Activated B cell treated with CpG ODN at 0.5 μM for 24 hours (primary cell): ENCODE measurements around the gene PLCG2. TPM values are rescaled to one million over a fixed set of nuclear protein-coding genes. Genes with fewer than 3 reads are reported as not detected.
"Not testable (repeated sequence)": the region's sequence is repeated elsewhere in the genome, so short reads cannot be mapped to it uniquely, and the experiment has no call there.

Experiments used
- ATAC-seq: fragments of 200-7000 bp; cut with Tn5 transposase; one replicate; pipeline ENCODE4 v1.10.0; 2021; ENCODE audit warnings: low read depth, mild to moderate bottlenecking, moderate library complexity
- CTCF ChIA-PET: fragments of 350-600 bp; sonication (Branson Sonifier 250); formaldehyde crosslinking; loops from one replicate; lab custom pipeline; 2021; ENCODE audit warnings: antibody characterized with exemption; lab: Charles Lee
- POLR2A ChIA-PET: fragments of 350-600 bp; sonication (Branson Sonifier 250); formaldehyde crosslinking; loops from one replicate; lab custom pipeline; 2021; ENCODE audit warnings: antibody characterized with exemption; lab: Charles Lee
- DNase-seq: peaks from one replicate; pipeline ENCODE4 v3.0.0; 2022
- H3K27ac Mint-ChIP-seq: one replicate; pipeline ENCODE4 v1.8.0; 2020; ENCODE audit warnings: mixed read lengths
- H3K27me3 Mint-ChIP-seq: one replicate; pipeline ENCODE4 v1.8.0; 2021; ENCODE audit warnings: mixed read lengths
- H3K36me3 Mint-ChIP-seq: one replicate; pipeline ENCODE4 v1.8.0; 2021; ENCODE audit warnings: low read depth, mixed read lengths
- H3K4me1 Mint-ChIP-seq: one replicate; pipeline ENCODE4 v1.8.0; 2021; ENCODE audit warnings: mixed read lengths
- H3K4me3 Mint-ChIP-seq: one replicate; pipeline ENCODE4 v1.8.0; 2020; ENCODE audit warnings: mild to moderate bottlenecking, mixed read lengths
- H3K9me3 Mint-ChIP-seq: one replicate; pipeline ENCODE4 v1.8.0; 2020; ENCODE audit warnings: mixed read lengths
- CTCF ChIP-seq: fragments of 200-600 bp; IDR thresholded peaks from one replicate; pipeline ENCODE4 v1.8.0; 2022; ENCODE audit warnings: antibody characterized with exemption, mild to moderate bottlenecking
- intact Hi-C: fragments of 100-400 bp; cut with micrococcal nuclease; formaldehyde crosslinking; loops from one replicate; pipeline ENCODE4 v1.15.1; 2024
- total RNA-seq: library from RNA; stranded (reverse); gene quantifications from 2 replicates; pipeline ENCODE4 v1.2.3, GENCODE V29; 2022

Gene PLCG2
- total RNA-seq, 1 donor from 2014 or later = 525 TPM

GRCh38 chr16:81876273-81876900 lies 97.3 kb downstream of the PLCG2 start:
- CTCF ChIA-PET = interaction anchor here (1.3 to 5.2 kb wide), 2 partner anchors 12 to 94 kb away, joined by 4 to 40 read pairs; no protein-coding TSS in a partner anchor
- intact Hi-C loops = no loop called here
- H3K4me1 Mint-ChIP-seq = peaks cover 33% of the 10 kb centered on the region
- no peaks in the 10 kb centered on the region for H3K27me3 Mint-ChIP-seq
- POLR2A ChIA-PET = interaction anchor here (0.5 to 0.7 kb wide), 3 partner anchors 9 to 148 kb away, joined by 3 to 4 read pairs (median 3); no protein-coding TSS in a partner anchor
- no peak overlapping the region for H3K4me3 Mint-ChIP-seq
- no peak for DNase-seq
- H3K36me3 Mint-ChIP-seq = peaks cover 70% of the 10 kb centered on the region
- TF ChIP-seq CTCF = no peak
- no peaks in the 10 kb centered on the region for H3K9me3 Mint-ChIP-seq
- no peak overlapping the region for H3K27ac Mint-ChIP-seq
- no peak for ATAC-seq

- H3K9me3 Mint-ChIP-seq, intact Hi-C loops, ATAC-seq, POLR2A ChIA-PET, H3K27me3 Mint-ChIP-seq, H3K4me3 Mint-ChIP-seq, H3K27ac Mint-ChIP-seq, DNase-seq: not testable (repeated sequence)
- peaks cover 68% of the 10 kb centered on the region for H3K36me3 Mint-ChIP-seq
- CTCF ChIA-PET = interaction anchor here (5.2 kb wide), 1 partner anchor 10 kb away, joined by 40 read pairs; no protein-coding TSS in a partner anchor
- peaks cover 26% of the 10 kb centered on the region for H3K4me1 Mint-ChIP-seq
Measured at GRCh38 chr16:81877490-81877889, 98.4 kb downstream of the PLCG2 start.

GRCh38 chr16:81878529-81878928 lies 99.4 kb downstream of the PLCG2 start:
- ChIA-PET CTCF (interaction anchor here (1.5 kb wide), 1 partner anchor 148 kb away, joined by 4 read pairs; no protein-coding TSS in a partner anchor), POLR2A (no interaction called here)
- Mint-ChIP-seq H3K9me3 (no peaks in the 10 kb centered on the region), H3K4me3 (no peak overlapping the region), H3K27me3 (no peaks in the 10 kb centered on the region), H3K36me3 (peaks cover 71% of the 10 kb centered on the region), H3K27ac (no peak overlapping the region), H3K4me1 (peaks cover 18% of the 10 kb centered on the region)
- DNase-seq (no peak), ATAC-seq (no peak)
- intact Hi-C loops = no loop called here
- no peak for TF ChIP-seq CTCF

GRCh38 chr16:81879625-81880024 lies 100.5 kb downstream of the PLCG2 start:
- no peak for TF ChIP-seq CTCF
- Mint-ChIP-seq H3K9me3 (no peaks in the 10 kb centered on the region), H3K27me3 (no peaks in the 10 kb centered on the region), H3K4me3 (no peak overlapping the region), H3K36me3 (peaks cover 77% of the 10 kb centered on the region), H3K27ac (peak overlapping the region; percentile 35), H3K4me1 (peaks cover 9% of the 10 kb centered on the region)
- intact Hi-C loops = loop anchor here (10.0 kb wide), 1 partner anchor 375 kb away; no protein-coding TSS in a partner anchor
- CTCF ChIA-PET = interaction anchor here (0.6 to 1.5 kb wide), 3 partner anchors 22 to 647 kb away, joined by 3 to 4 read pairs (median 3); no protein-coding TSS in a partner anchor
- POLR2A ChIA-PET = interaction anchor here (1.0 kb wide), 1 partner anchor 85 kb away, joined by 3 read pairs; no protein-coding TSS in a partner anchor
- ATAC-seq (peak; percentile 60), DNase-seq (no peak)

- DNase-seq (no peak), ATAC-seq (no peak)
- CTCF ChIA-PET = no interaction called here
- POLR2A ChIA-PET = no interaction called here
- intact Hi-C loops = loop anchor here (10.0 kb wide), 1 partner anchor 376 kb away; no protein-coding TSS in a partner anchor
- TF ChIP-seq CTCF = no peak
- Mint-ChIP-seq H3K4me3 (no peak overlapping the region), H3K36me3 (peaks cover 79% of the 10 kb centered on the region), H3K4me1 (peaks cover 3% of the 10 kb centered on the region), H3K9me3 (no peaks in the 10 kb centered on the region), H3K27ac (no peak overlapping the region), H3K27me3 (no peaks in the 10 kb centered on the region)
Measured at GRCh38 chr16:81880816-81881215, 101.7 kb downstream of the PLCG2 start.
